ENCODE results near the gene ABCG8.

Gene ABCG8

GRCh38 chr2:43823751-43824150, 15.0 kb upstream of the ABCG8 start:
- DNase-seq (ENCODE audit: low read depth) = no peak
- no peak for TF ChIP-seq CTCF (IDR thresholded peaks at IDR 0.05; ENCODE audit: control insufficient read depth, insufficient read depth, low read depth, low read length, missing control alignments)

GRCh38 chr2:43824512-43824911, 14.3 kb upstream of the ABCG8 start:
- TF ChIP-seq CTCF (IDR thresholded peaks at IDR 0.05; ENCODE audit: control insufficient read depth, insufficient read depth, low read depth, low read length, missing control alignments) = no peak
- no peak for DNase-seq (ENCODE audit: low read depth)
- no peak overlapping the region for H3K4me3 ChIP-seq (ENCODE audit: control insufficient read depth, low read depth, low read length)

More at GRCh38 chr2:43823751-43824150, 15.0 kb upstream of the ABCG8 start:
- no peak overlapping the region for H3K4me3 ChIP-seq (ENCODE audit: control insufficient read depth, low read depth, low read length)

GRCh38 chr2:43824951-43825493, 13.7 kb upstream of the ABCG8 start:
- no peak for DNase-seq (ENCODE audit: low read depth)
- H3K4me3 ChIP-seq (ENCODE audit: control insufficient read depth, low read depth, low read length) = no peak overlapping the region
- TF ChIP-seq CTCF (IDR thresholded peaks at IDR 0.05; ENCODE audit: control insufficient read depth, insufficient read depth, low read depth, low read length, missing control alignments) = no peak

GRCh38 chr2:43825841-43826240, 12.9 kb upstream of the ABCG8 start:
- no peak for DNase-seq (ENCODE audit: low read depth)
- TF ChIP-seq CTCF (IDR thresholded peaks at IDR 0.05; ENCODE audit: control insufficient read depth, insufficient read depth, low read depth, low read length, missing control alignments) = no peak
- no peak overlapping the region for H3K4me3 ChIP-seq (ENCODE audit: control insufficient read depth, low read depth, low read length)

- no peak for TF ChIP-seq CTCF (IDR thresholded peaks at IDR 0.05; ENCODE audit: control insufficient read depth, insufficient read depth, low read depth, low read length, missing control alignments)
- DNase-seq (ENCODE audit: low read depth) = no peak
Measured at GRCh38 chr2:43826305-43827250, 12.2 kb upstream of the ABCG8 start.

GRCh38 chr2:43831543-43832294, 7.1 kb upstream of the ABCG8 start:
- no peak overlapping the region for H3K4me3 ChIP-seq (ENCODE audit: control insufficient read depth, low read depth, low read length)
- no peak for TF ChIP-seq CTCF (IDR thresholded peaks at IDR 0.05; ENCODE audit: control insufficient read depth, insufficient read depth, low read depth, low read length, missing control alignments)
- DNase-seq (ENCODE audit: low read depth) = no peak

More at GRCh38 chr2:43826305-43827250, 12.2 kb upstream of the ABCG8 start:
- no peak overlapping the region for H3K4me3 ChIP-seq (ENCODE audit: control insufficient read depth, low read depth, low read length)

Measured in AG09309 (cell line).